ENCODE results near the gene CFAP251.
"Not testable (repeated sequence)": the region's sequence is repeated elsewhere in the genome, so short reads cannot be mapped to it uniquely, and the experiment has no call there.

The CFAP251 gene

DNA sequence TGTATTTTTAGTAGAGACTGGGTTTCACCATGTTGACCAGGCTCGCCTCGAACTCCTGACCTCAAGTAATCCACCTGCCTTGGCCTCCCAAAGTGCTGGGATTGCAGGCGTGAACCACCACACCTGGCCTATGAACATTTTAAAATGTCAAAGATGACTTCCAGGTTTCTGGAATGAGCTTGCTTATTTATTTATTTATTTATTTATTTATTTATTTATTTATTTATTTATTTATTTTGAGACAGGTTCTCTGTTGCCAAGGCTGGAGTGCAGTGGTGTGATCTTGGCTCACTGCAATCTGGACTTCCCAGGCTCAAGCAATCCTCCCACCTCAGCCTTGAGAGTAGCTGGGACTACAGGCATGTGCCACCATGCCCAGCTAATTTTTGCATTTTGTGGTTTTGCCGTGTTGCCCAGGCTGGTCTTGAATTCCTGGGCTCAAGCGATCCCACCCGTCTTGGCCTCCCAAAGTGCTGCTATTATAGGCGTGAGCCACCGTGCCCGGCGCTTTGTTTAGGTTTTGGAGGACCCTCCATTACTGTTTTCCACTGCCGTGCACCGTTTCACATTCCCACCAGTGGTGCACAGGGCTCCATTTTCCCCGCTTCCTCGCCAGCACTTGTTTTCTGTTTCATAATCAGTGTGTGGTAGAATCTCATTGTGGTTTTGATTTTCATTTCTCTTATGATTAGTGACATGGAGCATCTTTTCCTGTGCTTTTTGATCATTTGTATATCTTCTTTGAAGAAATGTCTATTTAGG, 6.4 kb upstream of the CFAP251 start:
- DNase-seq = no peak

- no peak for DNase-seq
Measured at GRCh38 chr12:121915841-121916321, 2.5 kb upstream of the CFAP251 start.

- DNase-seq = no peak
Measured at GRCh38 chr12:121916719-121917118, 1.7 kb upstream of the CFAP251 start.

DNA sequence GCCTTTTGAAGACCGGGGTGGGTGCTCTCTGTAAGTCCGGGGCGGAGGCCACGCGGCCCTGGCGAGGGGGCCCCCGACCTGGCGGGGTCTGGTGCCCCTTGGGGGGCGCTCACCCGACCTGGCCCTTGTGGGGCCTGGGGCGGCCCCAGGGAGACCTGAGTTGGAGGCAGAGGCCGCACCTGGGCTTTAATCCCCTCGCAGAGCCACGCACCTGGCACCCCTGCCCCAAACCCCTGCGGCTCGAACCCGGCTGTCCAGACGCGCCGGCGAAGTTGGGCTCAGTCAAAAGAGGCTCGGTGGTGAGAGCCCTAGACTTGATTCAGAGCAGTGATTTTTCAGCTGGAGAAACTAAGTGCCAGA, 267 bp downstream of the CFAP251 start:
- no peak for DNase-seq

GRCh38 chr12:121921066-121921465, 2.7 kb downstream of the CFAP251 start:
- no peak for DNase-seq

DNA sequence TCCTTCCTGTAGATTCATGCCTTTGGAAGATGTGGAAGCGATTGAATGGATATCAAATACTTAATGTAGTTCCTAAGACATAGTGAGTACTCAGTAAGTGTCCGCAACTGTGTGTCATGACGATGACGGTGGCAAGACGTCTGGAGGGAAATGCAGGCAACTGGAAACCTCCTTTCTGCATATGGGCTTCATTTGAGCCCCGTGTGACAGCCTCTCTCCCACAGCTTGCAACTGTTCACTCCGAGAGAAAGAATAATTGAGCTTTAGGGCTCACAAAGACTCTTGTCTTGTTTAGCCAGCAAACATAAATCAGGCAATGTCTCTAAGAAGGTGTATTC, 6.9 kb downstream of the CFAP251 start:
- no peak for DNase-seq

DNA sequence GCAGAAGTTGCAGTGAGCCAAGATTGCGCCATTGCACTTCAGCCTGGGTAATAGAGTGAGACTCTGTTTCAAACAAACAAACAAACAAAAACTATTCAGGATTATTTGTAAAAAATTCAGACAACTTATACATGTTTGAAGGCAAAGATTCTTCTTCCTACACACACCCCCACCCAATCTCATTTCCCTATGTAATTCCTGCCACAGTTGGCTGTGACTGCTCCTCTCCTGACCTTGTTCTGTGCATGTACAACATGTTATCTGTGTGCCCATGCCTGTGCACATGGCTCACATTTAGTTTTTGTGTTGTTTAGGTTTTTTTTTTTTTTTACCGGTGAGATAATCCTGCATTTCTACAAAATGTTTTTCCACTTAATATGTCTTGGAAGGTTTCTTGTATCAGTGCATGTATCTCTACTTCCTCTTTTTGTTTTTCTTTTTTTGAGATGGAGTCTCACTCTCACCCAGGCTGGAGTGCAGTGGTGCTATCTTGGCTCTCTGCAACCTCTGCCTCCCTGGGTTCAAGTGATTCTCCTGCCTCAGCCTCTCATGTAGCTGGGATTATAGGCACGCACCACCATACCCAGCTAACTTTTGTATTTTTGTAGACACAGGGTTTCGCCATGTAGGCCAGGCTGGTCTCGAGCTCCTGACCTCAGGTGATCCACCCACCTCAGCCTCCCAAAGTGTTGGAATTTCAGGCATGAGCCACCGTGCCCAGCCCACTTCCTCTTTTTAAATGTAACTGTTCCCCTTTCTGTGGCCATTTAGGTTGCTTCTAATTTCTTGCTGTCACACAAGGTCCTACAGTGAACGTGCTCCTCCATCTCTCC, 8.7 kb downstream of the CFAP251 start:
- no peak for DNase-seq

- no peak for DNase-seq
Measured at GRCh38 chr12:121927813-121928212, 9.4 kb downstream of the CFAP251 start.

GRCh38 chr12:121929545-121929944, 11.2 kb downstream of the CFAP251 start:
- not testable (repeated sequence) for DNase-seq

DNA sequence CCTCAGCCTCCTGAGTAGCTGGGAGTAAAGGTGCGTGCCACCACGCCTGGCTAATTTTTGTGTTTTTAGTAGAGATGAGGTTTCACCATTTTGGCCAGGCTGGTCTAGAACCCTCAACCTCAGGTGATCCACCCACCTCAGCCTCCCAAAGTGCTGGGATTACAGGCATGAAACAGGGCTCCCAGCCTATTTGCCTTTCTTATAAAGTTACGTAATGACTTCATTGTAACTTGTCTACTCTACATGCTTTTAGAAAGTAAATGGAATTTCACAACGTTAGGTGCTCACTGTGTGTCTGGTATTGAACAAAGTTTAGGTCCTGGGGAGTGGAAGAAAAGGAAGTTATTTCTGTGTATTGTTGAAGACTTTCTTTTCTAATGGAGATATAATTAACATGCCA, 12.5 kb downstream of the CFAP251 start:
- DNase-seq = no peak

GRCh38 chr12:121932176-121932536, 13.8 kb downstream of the CFAP251 start:
- no peak for DNase-seq

GRCh38 chr12:121932914-121933521, 14.6 kb downstream of the CFAP251 start:
- DNase-seq = no peak

GRCh38 chr12:121933522-121934308, 15.3 kb downstream of the CFAP251 start:
- no peak for DNase-seq

GRCh38 chr12:121934309-121934664, 15.9 kb downstream of the CFAP251 start:
- no peak for DNase-seq

DNA sequence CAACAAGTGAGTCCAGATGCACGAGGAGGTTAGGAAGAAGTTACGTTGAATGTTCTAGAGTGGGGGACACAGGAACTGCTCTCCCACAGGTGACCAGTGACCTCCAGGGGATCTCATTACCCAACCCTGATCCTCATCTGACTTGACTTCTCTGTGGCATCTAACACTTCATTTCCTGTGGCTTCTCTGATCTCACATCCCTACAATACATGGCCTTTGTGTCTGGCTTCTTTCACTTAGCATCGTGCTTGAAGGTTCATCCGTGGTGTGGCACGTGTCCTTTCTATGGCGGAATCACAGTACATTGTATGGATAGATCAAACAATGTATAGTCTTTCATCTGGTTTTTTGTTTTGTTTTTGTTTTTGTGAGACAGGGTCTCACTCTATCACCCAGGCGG, 19.3 kb downstream of the CFAP251 start:
- no peak for DNase-seq

DNA sequence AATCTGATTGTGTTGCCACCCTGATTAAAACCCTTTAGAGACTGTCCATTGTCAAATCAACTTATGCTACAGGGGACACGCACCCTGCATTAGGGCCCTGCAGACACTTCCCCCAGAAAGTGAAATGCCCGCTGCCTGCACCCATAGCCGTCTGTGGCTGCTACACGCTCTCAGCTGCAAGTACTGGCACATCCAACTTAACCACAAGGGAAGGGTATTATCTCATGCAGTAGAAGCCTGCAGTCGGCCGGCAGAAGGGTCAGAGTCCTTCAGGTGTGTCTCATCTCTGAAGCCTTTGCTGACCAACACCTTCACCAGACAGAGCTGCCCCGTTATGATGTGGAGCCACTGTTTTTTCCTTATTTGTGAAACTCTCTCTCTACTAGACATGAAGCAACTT, 20.8 kb downstream of the CFAP251 start:
- DNase-seq = no peak

GRCh38 chr12:121939992-121940766, 21.8 kb downstream of the CFAP251 start:
- no peak for DNase-seq

GRCh38 chr12:121942145-121942718, 23.8 kb downstream of the CFAP251 start:
- no peak for DNase-seq

DNA sequence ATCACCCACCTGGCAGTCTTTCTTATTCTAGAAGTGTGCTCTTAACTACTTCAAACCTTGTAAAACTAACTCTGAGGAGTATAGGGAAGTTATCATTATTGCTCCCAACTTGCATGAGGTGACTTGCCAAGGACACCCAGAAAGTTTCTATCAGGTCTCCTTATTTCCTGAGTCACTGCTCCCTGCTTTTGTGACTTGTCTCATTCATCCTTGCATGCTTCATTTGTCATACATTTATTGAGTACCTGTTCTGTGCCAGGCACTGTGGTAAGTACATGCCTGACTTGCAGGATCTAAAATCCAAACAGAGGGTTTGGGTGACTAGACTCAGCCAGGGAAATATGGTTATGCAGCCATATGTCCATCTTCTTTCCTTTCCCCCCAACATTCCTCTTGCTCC, 25.5 kb downstream of the CFAP251 start:
- DNase-seq = no peak

DNA sequence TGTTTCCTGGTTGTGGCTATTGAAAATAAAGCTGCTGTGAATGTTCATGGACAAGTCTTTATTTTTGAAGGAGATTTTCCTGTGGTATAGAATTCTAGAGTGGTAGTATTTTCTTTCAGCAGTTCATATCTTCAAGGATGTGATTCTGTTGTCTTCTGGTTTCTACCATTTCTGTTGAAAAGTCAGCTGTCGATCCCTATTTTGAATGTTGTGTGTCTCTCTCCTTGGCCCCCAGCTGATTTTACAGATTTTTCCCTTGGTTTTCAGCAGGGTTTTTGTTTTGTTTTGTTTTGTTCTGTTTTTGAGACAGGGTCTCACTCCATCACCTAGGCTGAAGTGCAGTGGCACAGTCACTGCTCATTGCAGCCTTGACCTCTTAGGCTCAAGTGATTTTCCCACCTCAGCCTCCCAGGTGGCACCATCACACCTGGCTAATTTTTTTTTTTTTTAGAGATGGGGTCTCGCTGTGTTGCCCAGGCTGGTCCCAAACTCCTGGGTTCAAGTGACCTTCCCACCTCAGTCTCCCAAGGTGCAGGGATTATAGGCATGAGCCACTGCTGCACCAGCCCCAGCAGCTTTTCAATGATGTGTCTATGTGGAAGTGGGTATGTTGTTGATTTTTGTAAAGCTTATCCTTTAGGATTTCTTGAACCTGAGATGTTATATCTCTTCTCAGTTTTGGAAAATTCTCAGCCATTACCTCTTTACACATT, 28.1 kb downstream of the CFAP251 start:
- DNase-seq = no peak

DNA sequence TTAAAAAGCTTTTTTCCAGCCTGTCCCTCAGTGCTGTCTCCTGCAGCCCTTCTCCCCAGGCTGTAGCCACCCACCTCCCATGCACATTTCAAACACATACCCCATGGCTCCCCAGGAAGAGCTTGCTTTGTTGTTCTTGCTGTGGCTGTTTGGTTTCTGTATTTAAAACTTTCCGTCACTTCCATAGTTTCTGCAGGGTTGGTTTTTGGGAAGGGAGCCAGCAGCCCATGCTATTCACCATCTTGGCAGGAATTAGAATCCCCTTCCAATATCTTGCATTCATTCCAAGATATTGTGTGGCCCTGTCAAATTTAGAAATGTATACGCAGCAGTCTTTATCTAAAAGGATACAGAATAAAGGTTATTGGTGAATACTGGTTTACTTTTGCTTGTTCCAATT, 29.6 kb downstream of the CFAP251 start:
- no peak for DNase-seq
